Neural crest cell (in vitro differentiated cells): ENCODE measurements around the gene RHBG. TPM values are rescaled to one million over a fixed set of nuclear protein-coding genes. Genes with fewer than 3 reads are reported as not detected.

Experiments used
- DNase-seq: peaks from one replicate; pipeline ENCODE4 v3.0.0; 2021; ENCODE audit warnings: low read depth, mixed read lengths, low spot score
- H3K27ac Mint-ChIP-seq: one replicate; pipeline ENCODE4 v1.8.0; 2021; ENCODE audit warnings: mild to moderate bottlenecking, mixed read lengths; ENCODE audit not compliant: unreplicated experiment
- H3K27me3 Mint-ChIP-seq: 2 replicates; pipeline ENCODE4 v1.8.0; 2021; ENCODE audit warnings: low read depth, mild to moderate bottlenecking, mixed read lengths
- H3K36me3 Mint-ChIP-seq: 2 replicates; pipeline ENCODE4 v1.8.0; 2021; ENCODE audit warnings: low read depth, mild to moderate bottlenecking, mixed read lengths
- H3K4me1 Mint-ChIP-seq: 2 replicates; pipeline ENCODE4 v1.8.0; 2021; ENCODE audit warnings: mixed read lengths
- H3K4me3 Mint-ChIP-seq: one replicate; pipeline ENCODE4 v1.8.0; 2021; ENCODE audit warnings: mild to moderate bottlenecking, mixed read lengths
- H3K9me3 Mint-ChIP-seq: 2 replicates; pipeline ENCODE4 v1.8.0; 2021; ENCODE audit warnings: mixed read lengths
- microRNA-seq: library from miRNA; unstranded; fragments of <30 nt; microRNA quantifications from one replicate; pipeline ENCODE4, GENCODE V29; 2020
- total RNA-seq: library from RNA; stranded (reverse); gene quantifications from 2 replicates; pipeline ENCODE4 v1.2.1, GENCODE V29; 2021
- TF ChIP-seq, protein P1 (sequence below): fragments of 200-600 bp; sonication (generic); conservative IDR thresholded peaks from 2 replicates; pipeline ENCODE4 v1.5.0; 2021; ENCODE audit warnings: antibody characterized with exemption, mild to moderate bottlenecking

RHBG gene
- total RNA-seq, 1 donor from 2014 or later, result not detected

DNA sequence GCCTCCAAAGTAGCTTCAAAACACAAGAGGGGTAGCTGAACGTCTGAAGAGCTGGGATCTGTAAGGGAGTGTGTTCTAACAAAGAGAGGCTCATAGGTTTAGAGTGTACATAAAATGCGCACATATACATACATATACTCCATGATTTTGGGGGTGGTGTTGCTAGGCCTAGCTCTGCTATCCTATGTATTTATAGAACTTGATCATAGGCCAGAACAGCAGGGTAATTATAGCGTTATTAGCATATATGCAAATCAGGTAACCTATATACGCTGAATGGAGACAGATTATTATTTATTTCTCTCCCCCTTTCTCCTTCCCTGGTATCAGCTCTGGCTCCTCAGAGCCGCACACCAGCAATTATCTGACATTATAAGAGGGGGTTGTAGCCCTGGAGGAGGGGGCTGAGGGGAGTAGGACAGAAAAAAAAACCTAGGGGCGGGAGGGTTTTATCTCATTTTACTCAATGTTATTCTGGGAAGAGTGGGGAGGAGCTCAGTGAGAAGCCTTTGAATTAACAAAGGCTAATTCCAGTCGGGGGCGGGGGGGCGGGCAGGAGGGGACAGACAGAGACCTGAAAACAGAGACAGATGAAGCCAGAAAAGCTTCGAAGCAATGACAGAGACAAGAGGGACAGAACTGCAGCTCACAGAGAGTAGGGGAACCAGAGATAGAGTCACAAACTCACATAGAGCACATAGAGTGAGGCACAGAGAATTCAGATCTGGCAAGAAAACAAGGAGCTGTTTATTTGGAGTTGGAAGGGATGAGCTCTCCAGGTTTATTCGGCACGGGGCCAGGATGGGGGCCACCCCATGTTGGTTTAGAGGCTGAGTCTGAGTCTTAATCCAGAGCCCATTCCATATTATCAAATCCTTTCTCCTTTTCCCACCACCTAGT lies 63.0 kb downstream of the RHBG start:
- TF ChIP-seq, protein P1, sequence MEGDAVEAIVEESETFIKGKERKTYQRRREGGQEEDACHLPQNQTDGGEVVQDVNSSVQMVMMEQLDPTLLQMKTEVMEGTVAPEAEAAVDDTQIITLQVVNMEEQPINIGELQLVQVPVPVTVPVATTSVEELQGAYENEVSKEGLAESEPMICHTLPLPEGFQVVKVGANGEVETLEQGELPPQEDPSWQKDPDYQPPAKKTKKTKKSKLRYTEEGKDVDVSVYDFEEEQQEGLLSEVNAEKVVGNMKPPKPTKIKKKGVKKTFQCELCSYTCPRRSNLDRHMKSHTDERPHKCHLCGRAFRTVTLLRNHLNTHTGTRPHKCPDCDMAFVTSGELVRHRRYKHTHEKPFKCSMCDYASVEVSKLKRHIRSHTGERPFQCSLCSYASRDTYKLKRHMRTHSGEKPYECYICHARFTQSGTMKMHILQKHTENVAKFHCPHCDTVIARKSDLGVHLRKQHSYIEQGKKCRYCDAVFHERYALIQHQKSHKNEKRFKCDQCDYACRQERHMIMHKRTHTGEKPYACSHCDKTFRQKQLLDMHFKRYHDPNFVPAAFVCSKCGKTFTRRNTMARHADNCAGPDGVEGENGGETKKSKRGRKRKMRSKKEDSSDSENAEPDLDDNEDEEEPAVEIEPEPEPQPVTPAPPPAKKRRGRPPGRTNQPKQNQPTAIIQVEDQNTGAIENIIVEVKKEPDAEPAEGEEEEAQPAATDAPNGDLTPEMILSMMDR, result no peak
- H3K4me3 Mint-ChIP-seq, result no peak overlapping the region
- H3K27me3 Mint-ChIP-seq, result peaks cover 98% of the 10 kb centered on the region
- peaks cover 8% of the 10 kb centered on the region for H3K4me1 Mint-ChIP-seq
- no peak overlapping the region for H3K27ac Mint-ChIP-seq
- H3K9me3 Mint-ChIP-seq, result no peaks in the 10 kb centered on the region
- H3K36me3 Mint-ChIP-seq, result peaks cover 3% of the 10 kb centered on the region
- no peak for DNase-seq

GRCh38 chr1:156432669-156433018 lies 63.6 kb downstream of the RHBG start:
- no peak overlapping the region for H3K4me3 Mint-ChIP-seq
- H3K4me1 Mint-ChIP-seq, result peaks cover 8% of the 10 kb centered on the region
- no peak overlapping the region for H3K27ac Mint-ChIP-seq
- no peaks in the 10 kb centered on the region for H3K9me3 Mint-ChIP-seq
- H3K27me3 Mint-ChIP-seq, result peaks cover 98% of the 10 kb centered on the region
- peaks cover 5% of the 10 kb centered on the region for H3K36me3 Mint-ChIP-seq
- no peak for DNase-seq
- TF ChIP-seq, protein P1, result no peak

GRCh38 chr1:156433032-156433431 lies 64.0 kb downstream of the RHBG start:
- peaks cover 8% of the 10 kb centered on the region for H3K4me1 Mint-ChIP-seq
- TF ChIP-seq, protein P1, result no peak
- H3K9me3 Mint-ChIP-seq, result no peaks in the 10 kb centered on the region
- peaks cover 98% of the 10 kb centered on the region for H3K27me3 Mint-ChIP-seq
- H3K4me3 Mint-ChIP-seq, result no peak overlapping the region
- H3K27ac Mint-ChIP-seq, result no peak overlapping the region
- peaks cover 5% of the 10 kb centered on the region for H3K36me3 Mint-ChIP-seq
- no peak for DNase-seq

DNA sequence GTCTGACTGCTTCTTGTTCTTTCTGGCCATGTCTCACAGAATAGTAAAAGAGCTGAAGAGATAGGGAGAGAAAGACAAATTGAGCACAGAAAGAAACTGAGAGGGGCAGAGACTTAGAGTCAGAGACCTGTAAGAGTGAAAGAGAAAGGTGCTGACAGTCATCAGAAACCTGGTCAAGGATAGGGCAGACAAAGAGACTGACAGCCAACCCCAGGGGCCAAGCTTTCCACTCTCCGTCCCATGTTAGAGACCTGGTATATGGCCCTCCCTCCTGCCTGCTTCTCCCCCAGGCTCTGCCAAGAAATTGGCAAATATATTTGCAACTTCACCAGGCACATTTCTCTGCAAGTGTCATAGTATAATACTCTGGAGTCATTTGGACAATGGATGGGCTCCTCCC lies 64.6 kb downstream of the RHBG start:
- Mint-ChIP-seq H3K4me3 (no peak overlapping the region), H3K36me3 (peaks cover 5% of the 10 kb centered on the region), H3K27ac (no peak overlapping the region), H3K27me3 (peaks cover 98% of the 10 kb centered on the region), H3K9me3 (no peaks in the 10 kb centered on the region), H3K4me1 (peaks cover 8% of the 10 kb centered on the region)
- DNase-seq, result no peak
- TF ChIP-seq, protein P1, result no peak

Small RNA genes within 50 kb of the gene (microRNA-seq; reads per million reads assigned to microRNA genes)
- not detected for gene MIR9-1

Other genes starting within 250 kb of the RHBG start
- gene SEMA4A, start 215.6 kb upstream of the RHBG start, total RNA-seq, result 1.3 and 2.1 TPM in 2 replicates
- gene SLC25A44, start 175.1 kb upstream of the RHBG start, total RNA-seq, result 19.1 and 22.7 TPM in 2 replicates
- gene PMF1, start 156.2 kb upstream of the RHBG start, total RNA-seq, result 82.5 and 83.3 TPM in 2 replicates
- 2.5 and 3.0 TPM in 2 replicates for gene BGLAP, start 127.0 kb upstream of the RHBG start, total RNA-seq
- gene PAQR6, start 121.2 kb upstream of the RHBG start, total RNA-seq, result 15.8 and 17.1 TPM in 2 replicates
- gene SMG5, start 86.4 kb upstream of the RHBG start, total RNA-seq, result 116 and 122 TPM in 2 replicates
- 4.3 and 4.6 TPM in 2 replicates for gene TMEM79, start 84.9 kb upstream of the RHBG start, total RNA-seq
- gene GLMP, start 73.5 kb upstream of the RHBG start, total RNA-seq, result 34.2 and 38.0 TPM in 2 replicates
- gene VHLL, start 69.9 kb upstream of the RHBG start, total RNA-seq, result 0.77 TPM in 1 of 2 replicates, not detected in the other
- 343 and 346 TPM in 2 replicates for gene CCT3, start 30.9 kb upstream of the RHBG start, total RNA-seq
- 0.66 and 1.0 TPM in 2 replicates for gene TSACC, start 30.7 kb upstream of the RHBG start, total RNA-seq
- gene MEF2D, start 131.6 kb downstream of the RHBG start, total RNA-seq, result 12.2 and 17.3 TPM in 2 replicates
- gene IQGAP3, start 203.4 kb downstream of the RHBG start, total RNA-seq, result 43.1 and 43.5 TPM in 2 replicates
- not detected in 2 replicates for gene TTC24, start 210.5 kb downstream of the RHBG start, total RNA-seq
- 76.5 and 80.6 TPM in 2 replicates for gene NAXE, start 222.6 kb downstream of the RHBG start, total RNA-seq
- 40.6 and 41.2 TPM in 2 replicates for gene GPATCH4, start 232.3 kb downstream of the RHBG start, total RNA-seq